SK-N-DZ (cell line): ENCODE results near the gene MCEMP1.
"Not testable (repeated sequence)": the region's sequence is repeated elsewhere in the genome, so short reads cannot be mapped to it uniquely, and the experiment has no call there.

Experiments
- DNase-seq: peaks from one replicate; pipeline ENCODE4 v3.0.0-alpha.2; 2015; ENCODE audit warnings: low spot score

Gene MCEMP1

GRCh38 chr19:7643629-7644549 is 33.0 kb upstream of the MCEMP1 start:
- not testable (repeated sequence) for DNase-seq

- DNase-seq: no peak
Measured at GRCh38 chr19:7644550-7644877, 32.4 kb upstream of the MCEMP1 start.

GRCh38 chr19:7645163-7645562 is 31.7 kb upstream of the MCEMP1 start:
- no peak for DNase-seq

- no peak for DNase-seq
Measured at GRCh38 chr19:7645656-7646425, 31.0 kb upstream of the MCEMP1 start.

GRCh38 chr19:7646426-7646700 is 30.5 kb upstream of the MCEMP1 start:
- DNase-seq: no peak

GRCh38 chr19:7647156-7647555 is 29.7 kb upstream of the MCEMP1 start:
- DNase-seq: no peak

GRCh38 chr19:7648265-7649014 is 28.4 kb upstream of the MCEMP1 start:
- no peak for DNase-seq

- DNase-seq: no peak
Measured at GRCh38 chr19:7650148-7650547, 26.7 kb upstream of the MCEMP1 start.

- DNase-seq: peak; percentile 81
Measured at GRCh38 chr19:7652061-7652641, 24.7 kb upstream of the MCEMP1 start.

GRCh38 chr19:7654401-7654800 is 22.5 kb upstream of the MCEMP1 start:
- no peak for DNase-seq

GRCh38 chr19:7655581-7655980 is 21.3 kb upstream of the MCEMP1 start:
- no peak for DNase-seq

GRCh38 chr19:7657131-7657751 is 19.6 kb upstream of the MCEMP1 start:
- DNase-seq: no peak

- DNase-seq: peak; percentile 46
Measured at GRCh38 chr19:7658219-7658686, 18.6 kb upstream of the MCEMP1 start.

GRCh38 chr19:7661744-7662538 is 14.9 kb upstream of the MCEMP1 start:
- no peak for DNase-seq

GRCh38 chr19:7662657-7663056 is 14.2 kb upstream of the MCEMP1 start:
- no peak for DNase-seq

- DNase-seq: no peak
Measured at GRCh38 chr19:7663706-7664105, 13.2 kb upstream of the MCEMP1 start.

- no peak for DNase-seq
Measured at GRCh38 chr19:7665076-7665475, 11.8 kb upstream of the MCEMP1 start.

- DNase-seq: no peak
Measured at GRCh38 chr19:7668842-7669241, 8.0 kb upstream of the MCEMP1 start, which contains the start of gene RETN. Gene RETN, plus strand, starts transcription at chr19:7669049. Its CDS starts 278 bp downstream, at chr19:7669327.

GRCh38 chr19:7669641-7670040 is 7.2 kb upstream of the MCEMP1 start:
- no peak for DNase-seq

- no peak for DNase-seq
Measured at GRCh38 chr19:7670150-7670783, 6.6 kb upstream of the MCEMP1 start.
